SU-DHL-6 (cell line): ENCODE measurements around the gene RPRD1B.
A peak's percentile ranks its signal among the peaks of the same experiment; 100 is the strongest.

Experiments used
- H2AFZ ChIP-seq: fragments of 200-600 bp; sonication (generic); 2 replicates; pipeline ENCODE4 v1.6.1; 2014; ENCODE audit warnings: low read depth, mild to moderate bottlenecking, moderate library complexity, mixed read lengths, antibody characterized with exemption, low read length; ENCODE audit not compliant: severe bottlenecking
- H3F3A ChIP-seq: fragments of 200-600 bp; shearing (Covaris generic); 2 replicates; pipeline ENCODE4 v1.6.0; 2016; ENCODE audit warnings: antibody characterized with exemption, mild to moderate bottlenecking; ENCODE audit not compliant: insufficient read depth
- H3K27ac ChIP-seq: fragments of 200-600 bp; sonication (generic); 2 replicates; pipeline ENCODE4 v1.5.1; 2016; ENCODE audit warnings: low read depth, mild to moderate bottlenecking, low read length, moderate library complexity, mixed read lengths
- H3K27me3 ChIP-seq: fragments of 200-600 bp; sonication (generic), shearing (Covaris generic); 2 replicates; pipeline ENCODE4 v1.6.0; 2014; ENCODE audit warnings: mild to moderate bottlenecking, low read length
- H3K36me3 ChIP-seq: fragments of 200-600 bp; sonication (generic); 2 replicates; pipeline ENCODE4 v1.6.1; 2014; ENCODE audit warnings: mild to moderate bottlenecking, low read length, mixed read lengths
- H3K4me2 ChIP-seq: fragments of 300-600, 200-600 bp; shearing (Covaris generic), sonication (generic); 2 replicates; pipeline ENCODE4 v1.6.0; 2014; ENCODE audit warnings: low read length, low read depth, mild to moderate bottlenecking; ENCODE audit not compliant: poor library complexity, severe bottlenecking
- H3K4me3 ChIP-seq: fragments of 200-600 bp; sonication (generic); 2 replicates; pipeline ENCODE4 v1.5.1; 2014; ENCODE audit warnings: antibody characterized with exemption, low read length, mild to moderate bottlenecking, mixed read lengths; ENCODE audit not compliant: insufficient read depth, poor library complexity, severe bottlenecking
- H3K79me2 ChIP-seq: fragments of 200-600 bp; sonication (generic); 2 replicates; pipeline ENCODE4 v1.6.1; 2014; ENCODE audit warnings: mild to moderate bottlenecking, low read length, moderate library complexity; ENCODE audit not compliant: insufficient read depth
- H3K9ac ChIP-seq: fragments of 200-600 bp; sonication (generic); 2 replicates; pipeline ENCODE4 v1.7.0; 2014; ENCODE audit warnings: mild to moderate bottlenecking, low read length
- H3K9me2 ChIP-seq: fragments of 200-600 bp; sonication (generic); replicated peaks from 2 replicates; pipeline ENCODE4 v1.6.1; 2014; ENCODE audit warnings: low read length; ENCODE audit not compliant: insufficient read depth
- H3K9me3 ChIP-seq: fragments of 200-600 bp; sonication (generic); 2 replicates; pipeline ENCODE4 v1.6.1; 2014; ENCODE audit warnings: low read length, mixed read lengths; ENCODE audit not compliant: insufficient read depth
- H4K20me1 ChIP-seq: fragments of 200-600 bp; sonication (generic); 2 replicates; pipeline ENCODE4 v1.6.1; 2014; ENCODE audit warnings: low read depth, mild to moderate bottlenecking, antibody characterized with exemption, low read length, moderate library complexity, mixed read lengths
- EZH2phosphoT487 ChIP-seq: fragments of 200-600 bp; sonication (generic), shearing (Covaris generic); conservative IDR thresholded peaks from 2 replicates; pipeline ENCODE4 v1.6.1; 2018; ENCODE audit warnings: mild to moderate bottlenecking, antibody characterized with exemption, low read length, moderate library complexity, mixed read lengths
- TF ChIP-seq, protein P1 (sequence below): fragments of 200-600 bp; sonication (generic); IDR thresholded peaks from one replicate; pipeline ENCODE4 v1.5.1; 2017; ENCODE audit warnings: antibody characterized with exemption, mild to moderate bottlenecking, low read length, moderate library complexity; ENCODE audit not compliant: insufficient read depth, poor library complexity, severe bottlenecking

The RPRD1B gene

GRCh38 chr20:37992802-37993409 lies 40.6 kb upstream of the RPRD1B start:
- Histone ChIP-seq H3K36me3 (no peaks in the 10 kb centered on the region), H3K9me3 (no peaks in the 10 kb centered on the region), H3F3A (no peaks in the 10 kb centered on the region), H3K9ac (no peak overlapping the region), H3K79me2 (no peaks in the 10 kb centered on the region), H3K4me2 (no peak overlapping the region), H2AFZ (no peak overlapping the region), H3K27ac (no peak overlapping the region), H4K20me1 (no peaks in the 10 kb centered on the region), H3K27me3 (no peaks in the 10 kb centered on the region), H3K4me3 (no peak overlapping the region), H3K9me2 (no peaks in the 10 kb centered on the region)
- TF ChIP-seq, protein P1, sequence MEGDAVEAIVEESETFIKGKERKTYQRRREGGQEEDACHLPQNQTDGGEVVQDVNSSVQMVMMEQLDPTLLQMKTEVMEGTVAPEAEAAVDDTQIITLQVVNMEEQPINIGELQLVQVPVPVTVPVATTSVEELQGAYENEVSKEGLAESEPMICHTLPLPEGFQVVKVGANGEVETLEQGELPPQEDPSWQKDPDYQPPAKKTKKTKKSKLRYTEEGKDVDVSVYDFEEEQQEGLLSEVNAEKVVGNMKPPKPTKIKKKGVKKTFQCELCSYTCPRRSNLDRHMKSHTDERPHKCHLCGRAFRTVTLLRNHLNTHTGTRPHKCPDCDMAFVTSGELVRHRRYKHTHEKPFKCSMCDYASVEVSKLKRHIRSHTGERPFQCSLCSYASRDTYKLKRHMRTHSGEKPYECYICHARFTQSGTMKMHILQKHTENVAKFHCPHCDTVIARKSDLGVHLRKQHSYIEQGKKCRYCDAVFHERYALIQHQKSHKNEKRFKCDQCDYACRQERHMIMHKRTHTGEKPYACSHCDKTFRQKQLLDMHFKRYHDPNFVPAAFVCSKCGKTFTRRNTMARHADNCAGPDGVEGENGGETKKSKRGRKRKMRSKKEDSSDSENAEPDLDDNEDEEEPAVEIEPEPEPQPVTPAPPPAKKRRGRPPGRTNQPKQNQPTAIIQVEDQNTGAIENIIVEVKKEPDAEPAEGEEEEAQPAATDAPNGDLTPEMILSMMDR: peak; percentile 60
- TF ChIP-seq EZH2phosphoT487: no peak

- no peaks in the 10 kb centered on the region for H3K79me2 ChIP-seq
- no peak overlapping the region for H2AFZ ChIP-seq
- H3K9me2 ChIP-seq: no peaks in the 10 kb centered on the region
- H3K27me3 ChIP-seq: no peaks in the 10 kb centered on the region
- H3K4me3 ChIP-seq: no peak overlapping the region
- 0 out of 2 replicates have a peak, but pooled peaks cover 4% of the 10 kb centered on the region for H3K36me3 ChIP-seq
- no peak overlapping the region for H3K27ac ChIP-seq
- H3K9ac ChIP-seq: no peak overlapping the region
- no peak for TF ChIP-seq EZH2phosphoT487
- TF ChIP-seq, protein P1: no peak
- H3K4me2 ChIP-seq: no peak overlapping the region
- H4K20me1 ChIP-seq: no peaks in the 10 kb centered on the region
- no peaks in the 10 kb centered on the region for H3F3A ChIP-seq
- no peaks in the 10 kb centered on the region for H3K9me3 ChIP-seq
Observed at GRCh38 chr20:37994512-37994911, 39.0 kb upstream of the RPRD1B start.

GRCh38 chr20:37995856-37996605 lies 37.5 kb upstream of the RPRD1B start:
- Histone ChIP-seq H4K20me1 (no peaks in the 10 kb centered on the region), H3K36me3 (0 out of 2 replicates have a peak, but pooled peaks cover 4% of the 10 kb centered on the region), H3K4me3 (no peak overlapping the region), H3K79me2 (no peaks in the 10 kb centered on the region), H3F3A (no peaks in the 10 kb centered on the region), H3K9ac (no peak overlapping the region), H3K9me3 (no peaks in the 10 kb centered on the region), H3K27ac (no peak overlapping the region), H2AFZ (no peak overlapping the region), H3K27me3 (no peaks in the 10 kb centered on the region), H3K4me2 (no peak overlapping the region), H3K9me2 (no peaks in the 10 kb centered on the region)
- TF ChIP-seq EZH2phosphoT487: no peak
- TF ChIP-seq, protein P1: no peak
